GM18858 (cell line): Measurements from ENCODE around the gene ABCC5.

Experiments used
- ATAC-seq: cut with Tn5 transposase; IDR thresholded peaks from one replicate; pipeline ENCODE4 v1.9.1; 2021; ENCODE audit not compliant: unreplicated experiment

Gene ABCC5

GRCh38 chr3:183927059-183927458 lies 90.6 kb downstream of the ABCC5 start:
- no peak for ATAC-seq

DNA sequence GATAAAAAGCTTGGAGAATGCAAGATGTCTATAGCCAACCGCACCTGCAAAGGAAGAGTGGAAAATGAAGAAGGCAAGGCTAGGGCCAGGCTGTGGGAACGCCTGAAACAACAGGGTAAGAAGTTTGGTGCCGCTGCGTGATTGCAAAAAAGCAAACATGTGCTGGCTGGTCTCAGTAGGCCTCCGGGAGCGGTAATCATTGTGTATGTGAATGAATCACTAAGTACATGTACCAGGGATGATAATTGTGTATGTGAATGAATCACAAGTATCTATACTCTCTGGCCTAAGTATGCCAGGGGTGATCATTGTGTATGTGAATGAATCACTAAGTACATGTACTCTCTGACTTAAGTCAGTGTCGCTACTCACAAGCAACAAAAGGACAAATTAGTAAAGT lies 92.7 kb downstream of the ABCC5 start:
- no peak for ATAC-seq

- no peak for ATAC-seq
Measured at GRCh38 chr3:183924543-183924942, 93.1 kb downstream of the ABCC5 start.

DNA sequence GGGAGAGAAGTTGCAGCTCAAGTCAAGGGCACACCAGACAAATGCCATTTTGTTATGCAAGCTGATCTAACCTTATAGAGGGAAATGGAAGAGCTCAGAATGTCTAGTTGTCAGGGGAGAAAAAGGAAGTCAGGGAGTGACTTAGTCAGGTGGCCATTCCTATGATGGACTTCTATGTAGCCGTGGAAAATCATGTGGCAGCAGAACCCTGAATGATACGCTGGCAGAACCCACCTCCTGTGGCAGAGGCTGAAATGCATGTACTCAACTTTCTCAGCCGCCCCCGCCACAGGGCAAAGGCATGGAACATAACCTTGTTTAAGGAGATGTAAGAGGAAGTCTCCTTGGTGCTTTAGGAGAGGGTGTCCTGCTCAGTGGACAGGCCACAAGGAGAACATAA lies 95.3 kb downstream of the ABCC5 start:
- ATAC-seq, result no peak

DNA sequence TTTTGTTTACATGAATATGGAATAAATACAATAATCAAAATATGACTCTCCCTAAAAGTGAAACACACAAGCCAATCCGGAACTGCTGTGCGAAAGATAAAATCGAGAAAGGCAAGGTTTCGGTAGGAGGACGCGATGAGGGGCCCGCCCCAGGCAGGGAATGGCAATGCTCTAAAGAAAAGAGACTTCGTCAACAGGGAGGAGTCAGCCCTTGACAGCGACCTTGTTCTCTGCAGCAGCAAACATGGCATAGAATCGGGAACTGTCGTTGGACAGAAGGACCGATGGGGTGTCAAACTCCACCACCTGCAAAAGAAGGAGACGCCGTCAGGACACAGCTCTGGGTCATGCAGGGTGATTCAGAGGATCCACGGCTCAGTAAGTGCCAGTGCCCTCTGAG lies 96.6 kb downstream of the ABCC5 start:
- ATAC-seq, result no peak

DNA sequence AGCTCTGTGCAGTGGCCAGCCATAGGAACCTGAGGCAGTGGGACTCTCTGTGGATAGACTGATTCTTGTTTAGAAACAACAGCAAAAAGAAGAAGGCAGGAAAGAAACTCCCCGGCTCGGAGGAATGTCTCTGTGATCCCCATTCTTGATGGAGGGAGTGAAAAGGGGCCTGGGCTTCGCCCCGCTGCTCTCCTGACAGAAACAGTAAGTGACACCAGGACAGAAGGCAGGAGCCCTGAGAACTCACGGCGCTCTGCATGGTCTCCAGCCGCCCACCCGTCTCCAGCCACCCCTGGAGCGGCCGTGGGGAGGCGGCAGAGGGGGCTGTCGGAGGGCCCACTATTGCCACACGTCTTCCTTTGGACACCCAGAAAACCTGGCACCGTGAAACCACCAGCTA lies 97.3 kb downstream of the ABCC5 start:
- no peak for ATAC-seq

- no peak for ATAC-seq
Measured at GRCh38 chr3:183918178-183918577, 99.5 kb downstream of the ABCC5 start.

GRCh38 chr3:183917776-183918175 lies 99.9 kb downstream of the ABCC5 start:
- ATAC-seq, result no peak

- ATAC-seq, result no peak
Measured at GRCh38 chr3:183914856-183915255, 102.8 kb downstream of the ABCC5 start.

DNA sequence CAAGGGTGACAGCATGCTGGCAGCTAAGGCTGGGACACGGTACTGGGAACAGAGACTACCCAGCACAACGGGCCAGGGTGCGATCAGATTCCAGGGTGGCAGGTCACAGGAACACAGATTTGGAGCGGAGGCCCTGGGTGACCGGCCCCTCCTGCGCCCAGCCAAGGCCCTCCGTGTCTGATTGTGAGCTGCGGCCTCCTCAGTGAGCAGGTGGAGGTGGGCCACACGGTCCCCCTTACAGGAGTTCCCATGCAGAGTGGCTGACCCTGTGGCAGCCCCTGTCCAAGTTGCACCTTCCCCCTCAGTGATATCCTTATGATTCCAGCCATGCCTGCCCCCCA lies 104.1 kb downstream of the ABCC5 start:
- no peak for ATAC-seq

DNA sequence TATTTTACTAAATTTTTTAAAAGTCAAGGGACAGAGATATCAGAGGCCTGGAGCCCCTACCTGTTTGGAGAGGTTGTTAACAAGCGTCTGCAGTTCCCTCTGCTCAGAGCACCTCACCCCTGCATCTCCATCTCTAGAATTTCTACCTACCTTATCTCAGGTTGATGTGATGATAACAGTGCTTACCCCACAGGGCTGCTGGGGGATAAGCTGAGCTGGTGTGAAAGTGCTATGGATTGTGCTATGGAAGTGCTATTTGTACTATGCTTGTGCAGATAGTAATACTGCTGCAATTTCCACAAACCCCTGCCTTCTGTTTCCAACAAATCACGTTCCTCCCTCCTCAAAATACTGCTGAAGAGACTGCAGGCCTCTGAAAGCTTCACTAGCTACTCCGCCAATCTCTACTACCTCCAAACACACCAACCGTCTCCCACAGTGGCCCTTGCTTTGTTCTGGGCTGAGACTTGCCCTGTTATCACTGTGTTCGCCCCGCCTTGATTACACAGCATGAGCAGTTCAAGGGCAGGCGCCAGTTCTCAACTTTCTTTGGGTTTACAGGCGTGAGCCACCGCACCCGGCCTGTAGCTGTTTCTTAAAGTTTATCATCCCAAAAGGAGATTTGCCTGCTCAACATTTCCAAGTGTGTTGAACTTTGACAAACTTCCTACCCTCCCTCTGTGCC lies 104.6 kb downstream of the ABCC5 start:
- ATAC-seq, result no peak

DNA sequence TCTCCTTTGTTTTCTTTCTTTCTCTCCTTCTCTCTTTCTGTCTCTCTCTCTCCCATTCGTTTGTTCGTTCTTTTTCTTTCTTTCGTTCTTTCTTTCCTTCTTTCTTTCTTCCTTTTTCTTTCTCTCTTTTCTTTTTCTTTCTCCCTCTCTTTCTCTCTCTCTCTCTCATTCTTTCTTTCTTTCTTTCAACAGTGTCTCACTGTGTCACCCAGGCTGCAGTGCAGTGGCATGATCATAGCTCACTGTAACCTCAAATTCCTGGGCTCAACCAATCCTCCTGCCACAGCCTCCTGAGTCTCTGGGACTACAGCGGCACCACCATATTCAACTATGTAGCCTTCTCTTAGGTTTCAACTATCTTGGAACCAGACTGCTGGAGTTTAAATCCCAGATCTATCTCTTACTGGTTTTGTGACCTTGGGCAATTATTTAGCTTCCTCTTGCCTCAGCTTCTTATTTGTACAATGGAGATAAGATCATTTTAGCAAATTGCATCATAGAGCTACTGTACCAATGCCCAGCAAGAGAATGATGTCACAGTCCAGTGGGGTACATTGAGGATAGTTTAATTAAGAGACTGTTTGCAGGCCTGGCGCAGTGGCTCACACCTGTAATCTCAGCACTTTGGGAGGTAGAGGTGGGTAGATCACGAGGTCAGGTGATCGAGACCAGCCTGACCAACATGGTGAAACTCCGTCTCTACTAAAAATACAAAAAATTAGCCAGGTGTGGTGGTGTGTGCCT lies 105.7 kb downstream of the ABCC5 start:
- ATAC-seq, result no peak

- no peak for ATAC-seq
Measured at GRCh38 chr3:183911087-183911486, 106.6 kb downstream of the ABCC5 start.

DNA sequence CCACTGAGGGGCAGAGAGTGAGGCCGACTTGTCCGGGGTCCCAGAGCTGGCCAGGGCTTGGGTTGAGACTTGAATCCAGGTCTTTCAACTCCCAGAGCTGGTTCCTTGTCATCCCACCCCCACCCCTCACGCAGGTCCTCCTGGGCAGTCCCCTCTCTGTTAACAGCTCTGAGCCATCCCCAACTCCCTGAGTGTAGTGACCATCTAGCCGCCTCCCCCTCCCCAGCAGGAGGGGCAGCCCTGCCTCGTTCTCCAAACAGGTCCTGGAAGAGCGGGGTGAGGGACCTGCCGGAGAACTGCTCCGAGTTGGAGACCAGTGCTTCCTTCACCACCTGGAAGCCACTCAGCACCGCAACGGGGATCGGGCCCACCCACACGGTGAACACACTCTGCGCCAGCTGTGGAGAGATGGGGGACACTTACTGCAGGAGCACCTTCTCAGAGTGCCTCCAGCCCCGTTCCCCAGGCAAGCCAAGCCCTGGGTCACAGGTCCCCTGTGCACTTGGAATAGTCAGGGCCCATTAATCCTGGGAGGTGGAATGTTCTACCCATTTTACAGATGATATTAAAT lies 108.6 kb downstream of the ABCC5 start:
- no peak for ATAC-seq

DNA sequence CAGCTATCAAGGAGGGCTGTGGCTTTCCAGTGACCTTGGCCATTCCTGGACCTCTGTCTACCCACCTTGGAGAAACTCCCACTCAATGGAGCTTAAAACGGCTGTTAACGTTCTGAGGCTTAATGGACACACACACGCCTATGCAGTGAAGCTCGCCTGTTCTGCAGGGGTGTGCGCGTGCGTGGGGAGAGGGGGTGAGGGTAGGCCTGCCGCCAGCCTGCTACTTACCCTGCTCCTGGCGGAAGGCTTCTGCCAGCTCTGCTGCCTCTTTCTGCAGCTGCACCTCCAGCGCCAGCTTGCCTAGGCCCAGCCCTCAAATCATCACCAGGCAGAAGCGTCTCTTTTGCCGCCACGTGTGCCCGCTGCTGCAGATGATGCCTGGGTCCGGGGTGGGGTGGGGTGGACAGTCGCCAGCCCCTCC lies 109.8 kb downstream of the ABCC5 start:
- no peak for ATAC-seq

DNA sequence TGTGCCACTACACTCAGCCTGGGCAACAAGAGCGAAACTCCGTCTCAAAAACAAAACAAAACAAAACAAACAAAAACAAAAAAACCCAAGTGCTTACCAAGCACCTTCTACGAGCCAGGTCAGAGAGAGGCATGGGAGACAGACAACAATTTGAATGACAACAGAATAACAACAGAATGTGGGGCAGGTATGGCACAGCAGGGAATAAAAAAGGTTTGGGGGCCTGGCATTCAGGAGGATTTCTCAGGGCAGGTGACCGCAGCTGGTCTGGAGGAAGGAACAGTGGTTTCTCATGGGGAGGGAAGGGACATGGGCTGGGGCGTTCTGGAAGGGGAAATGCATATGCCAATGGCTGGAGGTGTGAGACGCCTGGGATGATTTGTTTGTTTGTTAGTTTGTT lies 110.5 kb downstream of the ABCC5 start:
- ATAC-seq, result no peak

DNA sequence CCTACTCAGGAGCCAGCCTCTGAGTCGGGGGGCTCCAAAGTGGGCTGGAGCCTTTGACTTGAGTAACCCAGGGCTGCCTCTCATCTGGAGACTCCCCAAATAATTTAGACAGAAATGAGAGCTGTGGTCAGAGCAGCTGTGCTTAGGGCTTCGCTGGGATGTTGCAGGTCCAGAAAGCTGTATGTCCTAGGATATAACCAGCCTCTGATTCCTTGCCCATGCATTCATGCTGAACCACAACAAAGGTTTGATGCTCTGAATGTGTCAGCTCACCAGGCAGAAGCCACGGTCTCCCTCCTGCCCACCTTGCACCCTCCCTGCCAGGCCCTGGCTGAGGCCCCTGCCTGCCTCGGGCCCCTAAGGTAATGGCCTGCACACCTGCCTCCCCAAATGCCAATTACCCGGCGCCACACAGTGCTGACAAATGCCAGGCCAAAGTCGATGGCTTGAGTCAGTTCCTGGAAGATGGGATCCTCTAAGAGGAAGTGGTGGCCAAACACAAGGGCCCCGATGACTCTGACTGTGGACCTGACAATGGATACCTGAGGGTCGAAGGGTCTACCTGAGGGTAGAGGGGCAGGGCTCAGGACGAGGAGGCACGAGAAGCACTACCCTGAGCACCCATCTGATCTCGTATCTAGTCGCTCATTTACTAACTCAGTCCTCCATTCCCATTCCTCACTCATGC lies 111.3 kb downstream of the ABCC5 start:
- no peak for ATAC-seq

GRCh38 chr3:183904833-183905780 lies 112.6 kb downstream of the ABCC5 start:
- no peak for ATAC-seq

- ATAC-seq, result no peak
Measured at GRCh38 chr3:183898028-183898431, 119.7 kb downstream of the ABCC5 start.

DNA sequence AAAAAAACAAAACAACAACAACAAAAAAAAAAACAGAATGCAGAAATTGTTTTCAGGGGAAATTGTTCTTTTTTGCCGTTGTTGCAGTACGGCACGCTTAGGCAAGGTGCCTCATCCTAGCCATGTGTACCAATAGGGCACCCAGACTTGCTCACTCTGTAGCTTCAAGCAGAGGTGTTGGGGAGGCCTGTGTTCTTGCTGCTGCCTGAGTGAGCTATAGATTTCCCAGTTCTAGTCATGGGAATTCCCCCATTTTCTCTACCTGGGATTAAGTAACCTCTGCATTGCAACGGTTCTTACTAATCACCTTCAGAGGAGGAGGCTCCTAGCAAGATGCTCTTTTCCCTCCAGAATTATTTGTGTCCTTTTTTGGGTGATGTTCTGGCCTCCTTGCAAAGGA lies 120.1 kb downstream of the ABCC5 start:
- no peak for ATAC-seq

- ATAC-seq, result no peak
Measured at GRCh38 chr3:183896610-183897009, 121.1 kb downstream of the ABCC5 start.
